Mucosa of stomach (tissue), 1 donor: ENCODE results near the gene ITGB5.

Experiments
- H3K27me3 ChIP-seq: one replicate; pipeline ENCODE4 v1.7.0; 2013; ENCODE audit warnings: mild to moderate bottlenecking, low read length; ENCODE audit not compliant: control insufficient read depth, insufficient read depth
- H3K36me3 ChIP-seq: one replicate; pipeline ENCODE4 v1.7.0; 2013; ENCODE audit warnings: low read length; ENCODE audit not compliant: control insufficient read depth, insufficient read depth
- H3K4me1 ChIP-seq: one replicate; pipeline ENCODE4 v1.7.0; 2013; ENCODE audit warnings: mild to moderate bottlenecking, low read length; ENCODE audit not compliant: control insufficient read depth, insufficient read depth
- H3K4me3 ChIP-seq: one replicate; pipeline ENCODE4 v1.7.0; 2013; ENCODE audit warnings: low read length
- H3K9ac ChIP-seq: one replicate; pipeline ENCODE4 v1.7.0; 2013; ENCODE audit warnings: mild to moderate bottlenecking, low read length, moderate library complexity
- H3K9me3 ChIP-seq: one replicate; pipeline ENCODE4 v1.7.0; 2013; ENCODE audit warnings: mild to moderate bottlenecking, low read length, moderate library complexity; ENCODE audit not compliant: control insufficient read depth
- donor health status: Pancreatic carcinoma.

The ITGB5 gene

DNA sequence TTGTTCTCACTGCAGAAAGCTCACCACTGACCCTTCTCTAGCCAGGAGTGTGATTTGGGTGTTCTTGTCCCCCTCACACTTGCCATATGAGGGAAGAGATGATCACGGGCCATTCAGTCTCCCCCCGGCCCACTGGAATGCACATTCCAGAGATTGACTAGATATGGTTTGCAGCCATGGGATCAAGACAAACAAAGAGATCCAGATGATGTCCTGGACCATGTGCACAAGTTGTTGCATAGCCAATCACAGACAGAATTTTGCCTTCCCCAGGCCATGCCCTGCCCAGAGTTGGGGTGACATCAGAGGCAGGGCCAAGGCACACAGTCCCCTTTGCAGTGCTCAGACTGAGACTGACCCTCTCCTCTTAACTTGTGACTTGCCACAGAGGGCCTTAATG is 32.6 kb upstream of the ITGB5 start:
- Histone ChIP-seq H3K4me3 (no peak overlapping the region), H3K27me3 (no peaks in the 10 kb centered on the region), H3K36me3 (no peaks in the 10 kb centered on the region), H3K9me3 (no peaks in the 10 kb centered on the region), H3K4me1 (no peaks in the 10 kb centered on the region), H3K9ac (no peak overlapping the region)

DNA sequence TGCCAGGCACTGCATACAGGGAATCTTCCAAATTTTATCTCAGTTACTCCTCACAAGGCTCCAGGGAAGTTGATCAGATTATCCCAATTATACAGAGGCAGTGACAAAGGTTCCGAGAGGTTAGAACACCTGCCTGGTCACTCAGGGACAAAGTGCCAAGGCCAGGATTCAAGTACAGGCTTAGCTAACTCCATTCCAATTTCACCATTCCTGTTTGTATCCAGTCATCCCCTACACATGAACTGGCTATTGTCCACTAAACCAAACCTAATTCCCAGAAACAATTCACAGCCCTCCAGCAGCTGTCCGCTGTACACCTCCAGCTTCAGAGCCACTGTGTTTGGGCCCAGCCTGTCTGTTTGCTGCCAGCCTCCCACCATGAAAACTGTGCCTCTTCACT is 31.4 kb upstream of the ITGB5 start:
- H3K4me1 ChIP-seq = no peaks in the 10 kb centered on the region
- H3K9ac ChIP-seq = no peak overlapping the region
- no peak overlapping the region for H3K4me3 ChIP-seq
- H3K9me3 ChIP-seq = no peaks in the 10 kb centered on the region
- H3K27me3 ChIP-seq = no peaks in the 10 kb centered on the region
- H3K36me3 ChIP-seq = no peaks in the 10 kb centered on the region

DNA sequence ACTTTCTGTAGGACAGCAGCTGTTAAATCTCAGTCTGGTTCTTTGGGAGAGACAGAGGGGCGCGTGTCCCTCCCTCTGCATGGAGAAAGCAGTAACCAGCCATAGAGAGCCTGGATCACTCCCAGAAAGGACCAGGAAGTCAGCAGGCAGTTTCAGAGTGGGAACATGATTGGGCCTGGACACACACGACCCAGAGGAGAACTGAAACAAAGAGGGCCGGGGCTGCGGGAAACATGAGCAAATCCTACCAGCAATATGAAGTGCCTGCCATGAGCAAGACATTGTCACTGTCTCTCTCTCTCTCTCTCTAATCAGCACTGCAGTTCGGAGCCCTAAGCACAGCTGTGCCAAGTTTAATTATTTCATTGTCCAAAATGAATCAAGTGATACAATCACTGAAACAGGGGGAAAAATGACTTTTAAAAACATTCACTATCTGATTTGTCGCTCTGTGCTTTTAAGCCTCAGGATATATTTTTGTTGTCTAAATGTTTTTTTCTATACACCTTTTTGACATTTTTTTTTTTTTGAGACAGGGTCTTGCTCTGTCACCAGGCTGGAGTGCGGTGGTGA is 29.8 kb upstream of the ITGB5 start:
- H3K36me3 ChIP-seq = no peaks in the 10 kb centered on the region
- H3K9me3 ChIP-seq = no peaks in the 10 kb centered on the region
- H3K4me3 ChIP-seq = no peak overlapping the region
- H3K27me3 ChIP-seq = no peaks in the 10 kb centered on the region
- H3K4me1 ChIP-seq = no peaks in the 10 kb centered on the region
- no peak overlapping the region for H3K9ac ChIP-seq

DNA sequence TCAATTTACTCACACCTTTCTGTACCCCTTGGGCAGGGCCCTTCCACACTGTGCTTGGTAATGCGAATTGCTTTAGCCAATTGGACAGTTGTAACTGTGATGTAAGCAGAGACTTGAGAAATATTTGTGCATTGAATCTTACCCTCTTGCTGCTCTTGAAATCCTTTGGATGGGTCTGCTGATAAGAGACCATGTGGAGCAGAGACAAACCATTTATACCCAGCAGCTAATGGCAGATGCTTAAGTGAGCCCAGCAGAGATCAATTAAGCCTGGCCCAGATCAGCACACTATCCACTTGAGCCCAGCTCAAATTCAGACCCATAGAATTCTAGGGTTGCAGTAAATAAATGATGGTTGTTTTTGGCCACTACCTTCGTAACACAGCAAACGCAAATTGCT is 28.1 kb upstream of the ITGB5 start:
- Histone ChIP-seq H3K4me3 (no peak overlapping the region), H3K36me3 (no peaks in the 10 kb centered on the region), H3K9me3 (no peaks in the 10 kb centered on the region), H3K27me3 (no peaks in the 10 kb centered on the region), H3K4me1 (no peaks in the 10 kb centered on the region), H3K9ac (no peak overlapping the region)

GRCh38 chr3:124907957-124908356 is 20.8 kb upstream of the ITGB5 start:
- no peaks in the 10 kb centered on the region for H3K9me3 ChIP-seq
- no peaks in the 10 kb centered on the region for H3K4me1 ChIP-seq
- no peak overlapping the region for H3K9ac ChIP-seq
- no peaks in the 10 kb centered on the region for H3K36me3 ChIP-seq
- H3K27me3 ChIP-seq = no peaks in the 10 kb centered on the region
- no peak overlapping the region for H3K4me3 ChIP-seq

- Histone ChIP-seq H3K4me1 (no peaks in the 10 kb centered on the region), H3K9me3 (no peaks in the 10 kb centered on the region), H3K36me3 (no peaks in the 10 kb centered on the region), H3K9ac (no peak overlapping the region), H3K27me3 (no peaks in the 10 kb centered on the region), H3K4me3 (no peak overlapping the region)
These were observed 17.8 kb upstream of the ITGB5 start for GRCh38 chr3:124904835-124905492.

DNA sequence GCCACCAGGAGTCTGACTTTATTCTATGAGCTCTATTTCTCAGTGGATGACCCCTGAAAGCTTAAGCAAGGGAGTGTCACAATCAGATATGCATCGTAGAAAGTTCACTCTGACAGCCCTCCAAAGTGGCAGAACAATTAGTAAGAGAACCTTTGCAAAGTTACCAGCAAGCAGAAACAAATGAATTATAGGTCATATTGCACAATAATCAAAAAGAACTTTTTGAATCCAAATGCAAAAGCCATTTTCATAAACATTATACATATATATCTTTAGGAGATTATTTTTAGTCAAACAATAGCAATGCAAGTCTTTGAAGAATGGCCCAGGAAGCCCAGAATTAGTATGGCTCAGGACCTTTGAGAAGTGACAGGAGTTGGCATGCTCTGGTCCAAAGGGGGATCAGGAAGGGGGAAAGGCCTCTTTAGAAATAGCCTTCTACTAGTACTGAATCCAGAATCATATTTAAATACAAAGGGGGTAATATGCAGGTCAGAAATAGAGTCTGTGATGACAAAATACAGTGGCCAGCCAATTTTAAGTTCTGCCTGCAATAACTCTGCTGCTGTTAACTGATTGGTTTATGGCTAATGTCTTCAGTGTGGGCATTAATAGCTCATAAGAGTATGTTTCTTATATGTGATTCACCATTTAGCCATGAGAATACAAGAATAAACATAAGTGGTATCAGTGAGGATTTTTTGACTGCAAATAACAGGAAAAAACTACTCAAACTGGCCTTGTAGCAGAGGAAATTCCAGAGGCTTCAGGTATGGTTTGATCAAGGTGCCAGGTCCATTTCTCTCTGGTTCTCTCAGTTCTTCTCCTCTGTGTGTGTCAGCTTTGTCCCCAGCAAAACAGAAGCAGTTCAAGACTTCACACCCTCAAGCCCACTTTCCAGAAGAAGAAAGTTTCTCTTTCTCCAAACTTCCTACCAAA is 17.0 kb upstream of the ITGB5 start:
- no peak overlapping the region for H3K9ac ChIP-seq

GRCh38 chr3:124896824-124897526 is 9.8 kb upstream of the ITGB5 start:
- no peak overlapping the region for H3K4me3 ChIP-seq

More for the DNA sequence above, 17.0 kb upstream of the ITGB5 start:
- Histone ChIP-seq H3K27me3 (no peaks in the 10 kb centered on the region), H3K4me3 (no peak overlapping the region), H3K36me3 (no peaks in the 10 kb centered on the region), H3K4me1 (no peaks in the 10 kb centered on the region), H3K9me3 (no peaks in the 10 kb centered on the region)

GRCh38 chr3:124895756-124896155 is 8.6 kb upstream of the ITGB5 start:
- no peaks in the 10 kb centered on the region for H3K4me1 ChIP-seq
- no peak overlapping the region for H3K9ac ChIP-seq
- no peaks in the 10 kb centered on the region for H3K9me3 ChIP-seq
- no peaks in the 10 kb centered on the region for H3K27me3 ChIP-seq
- H3K36me3 ChIP-seq = no peaks in the 10 kb centered on the region
- no peak overlapping the region for H3K4me3 ChIP-seq

More at GRCh38 chr3:124896824-124897526, 9.8 kb upstream of the ITGB5 start:
- Histone ChIP-seq H3K4me1 (no peaks in the 10 kb centered on the region), H3K9me3 (no peaks in the 10 kb centered on the region), H3K36me3 (no peaks in the 10 kb centered on the region), H3K9ac (no peak overlapping the region), H3K27me3 (no peaks in the 10 kb centered on the region)

DNA sequence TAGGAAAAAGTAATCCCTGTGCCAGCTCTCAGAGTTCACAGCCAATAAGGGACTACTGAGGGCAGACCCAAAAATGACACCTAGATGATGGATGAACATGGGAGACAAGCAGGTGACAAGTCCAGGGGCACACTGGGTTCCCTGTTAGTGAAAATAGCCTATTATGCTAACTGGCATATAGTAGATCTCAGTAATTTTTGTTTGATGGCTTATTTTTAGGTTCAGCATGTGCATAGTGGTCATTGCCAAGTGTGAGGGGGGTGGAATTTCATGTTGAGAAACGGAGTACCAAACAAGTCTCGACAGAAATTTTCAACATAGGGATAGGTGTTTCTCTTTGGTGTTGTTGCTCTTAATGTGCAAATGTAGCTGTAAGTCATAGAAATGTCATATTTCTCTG is 6.4 kb upstream of the ITGB5 start:
- Histone ChIP-seq H3K4me1 (no peaks in the 10 kb centered on the region), H3K36me3 (no peaks in the 10 kb centered on the region), H3K27me3 (no peaks in the 10 kb centered on the region), H3K9me3 (no peaks in the 10 kb centered on the region), H3K4me3 (no peak overlapping the region), H3K9ac (no peak overlapping the region)

- Histone ChIP-seq H3K36me3 (no peaks in the 10 kb centered on the region), H3K9me3 (no peaks in the 10 kb centered on the region), H3K9ac (no peak overlapping the region), H3K4me1 (peaks cover 4% of the 10 kb centered on the region), H3K4me3 (no peak overlapping the region), H3K27me3 (no peaks in the 10 kb centered on the region)
These were observed 3.5 kb upstream of the ITGB5 start for GRCh38 chr3:124890573-124891190.
